HepG2 (cell line): ENCODE results near the gene SPAM1. TPM values are rescaled to one million over a fixed set of nuclear protein-coding genes. Genes with fewer than 3 reads are reported as not detected.

Experiments used
- FUBP1 ChIP-seq: sonication (generic); formaldehyde crosslinking; IDR thresholded peaks from 2 replicates; pipeline ENCODE4 v1.5.1; 2020; ENCODE audit warnings: missing genetic modification reagents, mild to moderate bottlenecking, borderline replicate concordance
- HMGXB3 ChIP-seq: sonication (generic); formaldehyde crosslinking; IDR thresholded peaks from 2 replicates; pipeline ENCODE4 v1.4.0; 2020; ENCODE audit warnings: missing genetic modification reagents, borderline replicate concordance
- HNF1A ChIP-seq, 2 experiments: sonication (generic) in 1 of 2; formaldehyde crosslinking in 1 of 2; IDR thresholded peaks; 2 replicates each; pipeline versions ENCODE4 v1.4.0 to v1.6.1; 2016 to 2020; ENCODE audit warnings: borderline replicate concordance in 1 of 2, low read depth in 1 of 2, mild to moderate bottlenecking in 1 of 2, missing genetic modification reagents in 1 of 2
- HOXA9 ChIP-seq: sonication (generic); formaldehyde crosslinking; IDR thresholded peaks from 2 replicates; pipeline ENCODE4 v1.8.1; 2022; ENCODE audit warnings: missing genetic modification reagents, mild to moderate bottlenecking, moderate library complexity, borderline replicate concordance
- ZNF710 ChIP-seq: sonication (generic); formaldehyde crosslinking; IDR thresholded peaks from 2 replicates; pipeline ENCODE4 v1.5.0; 2020; ENCODE audit warnings: mild to moderate bottlenecking, missing genetic modification reagents, borderline replicate concordance
- ZNF766 ChIP-seq: sonication (generic); formaldehyde crosslinking; IDR thresholded peaks from 2 replicates; pipeline ENCODE4 v1.5.0; 2020; ENCODE audit warnings: missing genetic modification reagents, borderline replicate concordance
- polyA plus RNA-seq, 8 experiments: library from polyadenylated mRNA; depleted of rRNA in 3 of 8; stranded (reverse) in 7 of 8; unstranded in 1 of 8; fragments of >200 nt; fragmentation: Illumina TruSeq in 4 of 8; extraction: Trizol in 4 of 8; gene quantifications; 2 replicates each; pipeline versions ENCODE4 v1.2.1 to v1.2.3, GENCODE V29; 2011 to 2016; ENCODE audit warnings: low read depth in 4 of 8, missing spikeins in 1 of 8, mixed read lengths in 1 of 8; ENCODE audit not compliant: insufficient read depth in 1 of 8
- total RNA-seq, 5 experiments: library from RNA; depleted of rRNA; stranded (reverse); fragments of >200 nt; fragmentation: Illumina TruSeq; extraction: Trizol; gene quantifications; 2 replicates each; pipeline ENCODE4 v1.2.3, GENCODE V29; 2016; ENCODE audit warnings: low read depth in 1 of 5

Gene SPAM1
- total and polyA plus RNA-seq, 2 of the 13 experiments (the other 11 are each of a cell fraction or from before 2014, with no cell fraction given), result not detected

- TF ChIP-seq HMGXB3 (CRISPR knock-in tag) (no peak), ZNF710 (CRISPR knock-in tag) (no peak), FUBP1 (CRISPR knock-in tag) (no peak), ZNF766 (CRISPR knock-in tag) (no peak), HNF1A (IDR thresholded peaks at IDR 0.05; ENCODE audit: low read depth) (no peak), HNF1A (CRISPR knock-in tag; IDR thresholded peaks at IDR 0.05; ENCODE audit: borderline replicate concordance) (no peak), HOXA9 (CRISPR knock-in tag) (no peak)
- TF ChIP-seq, all 625 proteins: peak for 0
These were observed 70.7 kb downstream of the SPAM1 start (continued) for GRCh38 chr7:123995617-123996326.
